Smooth muscle cell of the brain vasculature (primary cell): ENCODE data around the gene TMCO2.
A peak's percentile ranks its signal among the peaks of the same experiment; 100 is the strongest.
"Not testable (repeated sequence)": the region's sequence is repeated elsewhere in the genome, so short reads cannot be mapped to it uniquely, and the experiment has no call there.

Experiments used
- DNase-seq: peaks from one replicate; pipeline ENCODE4 v3.0.0-alpha.2; 2012; ENCODE audit warnings: low read depth, low spot score

The TMCO2 gene

GRCh38 chr1:40247655-40248054 is at the start of gene TMCO2:
Gene TMCO2 (plus strand): TSS chr1:40247937. CDS start chr1:40247994, 57 bp downstream.
- DNase-seq = no peak

GRCh38 chr1:40199126-40199525 is 48.6 kb upstream of the TMCO2 start:
- DNase-seq = no peak

GRCh38 chr1:40204856-40205255 is 42.9 kb upstream of the TMCO2 start:
- DNase-seq = no peak

- DNase-seq = no peak
These were observed 37.1 kb upstream of the TMCO2 start for GRCh38 chr1:40210511-40211204.

- no peak for DNase-seq
These were observed 29.4 kb upstream of the TMCO2 start for GRCh38 chr1:40218333-40218732.

GRCh38 chr1:40221471-40221905 is 26.2 kb upstream of the TMCO2 start:
- not testable (repeated sequence) for DNase-seq

GRCh38 chr1:40221977-40222772 is 25.6 kb upstream of the TMCO2 start:
- no peak for DNase-seq

GRCh38 chr1:40224040-40224439 is 23.7 kb upstream of the TMCO2 start:
- DNase-seq = no peak

- no peak for DNase-seq
These were observed 21.5 kb upstream of the TMCO2 start for GRCh38 chr1:40226192-40226591.

- DNase-seq = no peak
These were observed 15.3 kb upstream of the TMCO2 start for GRCh38 chr1:40232444-40232843.

- DNase-seq = no peak
These were observed 8.1 kb upstream of the TMCO2 start for GRCh38 chr1:40239626-40240025.

- no peak for DNase-seq
These were observed 7.3 kb upstream of the TMCO2 start for GRCh38 chr1:40240390-40240789.

- no peak for DNase-seq
These were observed 6.4 kb upstream of the TMCO2 start for GRCh38 chr1:40241362-40241761.

- DNase-seq = no peak
These were observed 4.4 kb upstream of the TMCO2 start for GRCh38 chr1:40243351-40243750.

GRCh38 chr1:40244138-40244744 is 3.5 kb upstream of the TMCO2 start:
- no peak for DNase-seq

- DNase-seq = no peak
These were observed 2.1 kb upstream of the TMCO2 start for GRCh38 chr1:40245686-40246085.

GRCh38 chr1:40248412-40248811 is 675 bp downstream of the TMCO2 start:
- DNase-seq = no peak

- no peak for DNase-seq
These were observed 3.7 kb downstream of the TMCO2 start for GRCh38 chr1:40251456-40251855.

- no peak for DNase-seq
These were observed 4.9 kb downstream of the TMCO2 start for GRCh38 chr1:40252601-40253000.

GRCh38 chr1:40255231-40255630 is 7.5 kb downstream of the TMCO2 start:
- DNase-seq = no peak

- no peak for DNase-seq
These were observed 8.8 kb downstream of the TMCO2 start for GRCh38 chr1:40256401-40257084.

- DNase-seq = peak; percentile 21
These were observed 9.6 kb downstream of the TMCO2 start for GRCh38 chr1:40257313-40257687.
